NCI-H146 treated with DMSO at 0.1 percent for 48 hours (cell line): Measurements from ENCODE around the gene ARRDC4.

Experiments used
- DNase-seq: peaks from one replicate; lab custom pipeline; 2025; ENCODE audit not compliant: unreplicated experiment; lab: John Stamatoyannopoulos, UW

ARRDC4 gene

GRCh38 chr15:97995881-97996603, 35.5 kb downstream of the ARRDC4 start:
- peak; percentile 58 for DNase-seq

DNA sequence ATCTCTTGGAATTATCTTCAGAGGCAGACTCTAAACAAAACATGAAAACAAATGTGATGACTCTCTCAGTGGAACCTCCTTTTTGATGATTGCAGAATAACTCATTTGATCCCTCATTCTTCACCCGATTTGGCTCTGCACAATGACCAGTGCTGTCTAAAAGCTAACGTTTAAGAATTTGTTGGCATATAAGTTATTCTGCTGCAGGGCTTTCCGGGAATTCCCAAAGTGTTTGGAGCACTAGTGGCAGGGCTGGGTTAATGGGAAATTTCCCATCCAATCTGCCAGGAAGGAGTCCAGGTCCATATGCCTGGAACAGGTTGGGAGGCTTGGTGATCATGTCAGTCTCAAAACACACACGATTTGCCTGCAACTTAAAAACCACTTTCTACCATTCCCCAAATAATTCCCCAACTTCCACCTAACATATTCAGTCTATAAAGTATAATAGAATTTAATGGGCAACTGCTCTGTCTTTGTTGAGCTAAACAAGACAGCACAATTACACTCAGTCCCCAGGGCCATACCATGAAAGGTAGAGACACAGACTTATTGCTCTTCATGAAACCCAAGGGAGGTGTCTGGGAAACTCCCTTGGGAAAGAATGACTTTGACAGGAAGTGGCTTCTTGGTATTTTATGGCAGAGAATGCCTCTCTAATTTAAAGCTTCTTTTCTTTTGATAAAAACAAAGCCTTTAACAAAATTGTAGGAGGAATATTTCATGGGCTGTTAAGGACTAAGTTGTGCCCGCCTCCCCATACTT, 38.0 kb downstream of the ARRDC4 start:
- DNase-seq: no peak

- no peak for DNase-seq
These were observed 40.0 kb downstream of the ARRDC4 start for GRCh38 chr15:98000249-98001203.

GRCh38 chr15:98001663-98002194, 41.2 kb downstream of the ARRDC4 start:
- DNase-seq: no peak

- no peak for DNase-seq
These were observed 41.9 kb downstream of the ARRDC4 start for GRCh38 chr15:98002419-98002818.

GRCh38 chr15:98002866-98003265, 42.4 kb downstream of the ARRDC4 start:
- no peak for DNase-seq

GRCh38 chr15:98003518-98003917, 43.0 kb downstream of the ARRDC4 start:
- DNase-seq: peak; percentile 3

- no peak for DNase-seq
These were observed 43.5 kb downstream of the ARRDC4 start for GRCh38 chr15:98003996-98004395.

GRCh38 chr15:98005659-98006058, 45.2 kb downstream of the ARRDC4 start:
- no peak for DNase-seq

- DNase-seq: no peak
These were observed 48.7 kb downstream of the ARRDC4 start for GRCh38 chr15:98009169-98009568.

GRCh38 chr15:98009971-98010370, 49.5 kb downstream of the ARRDC4 start:
- DNase-seq: no peak

- no peak for DNase-seq
These were observed 51.9 kb downstream of the ARRDC4 start for GRCh38 chr15:98012354-98012753.

- no peak for DNase-seq
These were observed 53.1 kb downstream of the ARRDC4 start for GRCh38 chr15:98013631-98014030.

- DNase-seq: no peak
These were observed 56.9 kb downstream of the ARRDC4 start for GRCh38 chr15:98017150-98017964.

- DNase-seq: no peak
These were observed 58.4 kb downstream of the ARRDC4 start for GRCh38 chr15:98018761-98019351.
